Activated CD4-positive, alpha-beta T cell treated with anti-CD3 and anti-CD28 coated beads, Interleukin-2, amount 10 ng/mL, durations not matched to agents 7 days and 5 days (primary cell): ENCODE data around the gene RACK1. TPM values are rescaled to one million over a fixed set of nuclear protein-coding genes. Genes with fewer than 3 reads are reported as not detected.

Experiments used
- CTCF ChIA-PET: fragments of 350-600 bp; sonication (Branson Sonifier 250); formaldehyde crosslinking; loops from one replicate; lab custom pipeline; 2021; ENCODE audit warnings: antibody characterized with exemption; lab: Charles Lee
- POLR2A ChIA-PET: fragments of 350-600 bp; sonication (Branson Sonifier 250); formaldehyde crosslinking; loops from one replicate; lab custom pipeline; 2021; ENCODE audit warnings: antibody characterized with exemption; lab: Charles Lee
- DNase-seq: peaks from one replicate; pipeline ENCODE4 v3.0.0-alpha.2; 2020
- H3K27ac Mint-ChIP-seq: one replicate; pipeline ENCODE4 v1.8.0; 2021; ENCODE audit warnings: mild to moderate bottlenecking, moderate library complexity, mixed read lengths
- H3K27me3 Mint-ChIP-seq: one replicate; pipeline ENCODE4 v1.8.0; 2021; ENCODE audit warnings: mixed read lengths
- H3K36me3 Mint-ChIP-seq: one replicate; pipeline ENCODE4 v1.8.0; 2021; ENCODE audit warnings: low read depth, mixed read lengths
- H3K4me1 Mint-ChIP-seq: one replicate; pipeline ENCODE4 v1.8.0; 2021; ENCODE audit warnings: mixed read lengths
- H3K4me3 Mint-ChIP-seq: one replicate; pipeline ENCODE4 v1.8.0; 2021; ENCODE audit warnings: mild to moderate bottlenecking, moderate library complexity, mixed read lengths
- H3K9me3 Mint-ChIP-seq: one replicate; pipeline ENCODE4 v1.8.0; 2021; ENCODE audit warnings: mixed read lengths
- total RNA-seq, 2 experiments: library from RNA; stranded (reverse); gene quantifications; one replicate each; pipeline ENCODE4 v1.2.3, GENCODE V29; 2021

Gene RACK1
- total RNA-seq, 2 experiments from 2014 or later = 1,823 to 2,207 TPM

- no peaks in the 10 kb centered on the region for H3K36me3 Mint-ChIP-seq
- H3K27me3 Mint-ChIP-seq = peaks cover 48% of the 10 kb centered on the region
- H3K4me3 Mint-ChIP-seq = peak within 1 kb of the TSS; percentile 75
- H3K9me3 Mint-ChIP-seq = no peaks in the 10 kb centered on the region
- H3K4me1 Mint-ChIP-seq = peaks cover 34% of the 10 kb centered on the region
- ChIA-PET CTCF (interaction anchor here (1.0 to 8.7 kb wide), 6 partner anchors 10 to 34 kb away, joined by 3 to 90 read pairs (median 10); no protein-coding TSS in a partner anchor), POLR2A (no interaction called here)
- peak within 1 kb of the TSS; percentile 79 for H3K27ac Mint-ChIP-seq
- no peak for DNase-seq
These were observed 38.6 kb downstream of the RACK1 start, which contains the start of gene TRIM7 for GRCh38 chr5:181204826-181205760. Gene TRIM7, minus strand, starts transcription at chr5:181205196. Its CDS starts 86 bp downstream, at chr5:181205110.

GRCh38 chr5:181204113-181204825 is 39.4 kb downstream of the RACK1 start:
- ChIA-PET POLR2A (no interaction called here), CTCF (interaction anchor here (1.3 to 8.7 kb wide), 5 partner anchors 14 to 401 kb away, joined by 3 to 90 read pairs (median 16); no protein-coding TSS in a partner anchor)
- Mint-ChIP-seq H3K36me3 (no peaks in the 10 kb centered on the region), H3K4me1 (peaks cover 34% of the 10 kb centered on the region), H3K4me3 (peak overlapping the region; percentile 75), H3K9me3 (no peaks in the 10 kb centered on the region), H3K27ac (peak overlapping the region; percentile 70), H3K27me3 (peaks cover 50% of the 10 kb centered on the region)
- DNase-seq = no peak

GRCh38 chr5:181203777-181204112 is 40.0 kb downstream of the RACK1 start:
- ChIA-PET POLR2A (no interaction called here), CTCF (interaction anchor here (1.3 to 8.7 kb wide), 4 partner anchors 13 to 400 kb away, joined by 3 to 90 read pairs (median 16); no protein-coding TSS in a partner anchor)
- H3K36me3 Mint-ChIP-seq = no peaks in the 10 kb centered on the region
- peak overlapping the region; percentile 75 for H3K4me3 Mint-ChIP-seq
- DNase-seq = no peak
- peaks cover 34% of the 10 kb centered on the region for H3K4me1 Mint-ChIP-seq
- H3K27ac Mint-ChIP-seq = peak overlapping the region; percentile 70
- H3K27me3 Mint-ChIP-seq = peaks cover 53% of the 10 kb centered on the region
- no peaks in the 10 kb centered on the region for H3K9me3 Mint-ChIP-seq

GRCh38 chr5:181203093-181203711 is 40.5 kb downstream of the RACK1 start:
- DNase-seq = no peak
- POLR2A ChIA-PET = no interaction called here
- CTCF ChIA-PET = interaction anchor here (1.3 to 8.7 kb wide), 4 partner anchors 13 to 400 kb away, joined by 3 to 90 read pairs (median 16); no protein-coding TSS in a partner anchor

GRCh38 chr5:181200816-181201215 is 42.9 kb downstream of the RACK1 start:
- Mint-ChIP-seq H3K36me3 (no peaks in the 10 kb centered on the region), H3K27me3 (peaks cover 47% of the 10 kb centered on the region), H3K27ac (no peak overlapping the region), H3K9me3 (no peaks in the 10 kb centered on the region), H3K4me3 (no peak overlapping the region), H3K4me1 (peaks cover 12% of the 10 kb centered on the region)
- ChIA-PET CTCF (interaction anchor here (0.7 to 8.7 kb wide), 2 partner anchors 9 to 10 kb away, joined by 3 to 90 read pairs; no protein-coding TSS in a partner anchor), POLR2A (no interaction called here)
- no peak for DNase-seq

More at GRCh38 chr5:181203093-181203711, 40.5 kb downstream of the RACK1 start:
- Mint-ChIP-seq H3K27ac (no peak overlapping the region), H3K4me3 (no peak overlapping the region), H3K4me1 (peaks cover 31% of the 10 kb centered on the region), H3K36me3 (no peaks in the 10 kb centered on the region), H3K9me3 (no peaks in the 10 kb centered on the region), H3K27me3 (peaks cover 53% of the 10 kb centered on the region)

GRCh38 chr5:181199881-181200638 is 43.6 kb downstream of the RACK1 start:
- ChIA-PET CTCF (interaction anchor here (0.7 to 4.1 kb wide), 3 partner anchors 8 to 15 kb away, joined by 3 to 13 read pairs (median 10); no protein-coding TSS in a partner anchor), POLR2A (no interaction called here)
- Mint-ChIP-seq H3K36me3 (no peaks in the 10 kb centered on the region), H3K9me3 (no peaks in the 10 kb centered on the region), H3K4me1 (peaks cover 7% of the 10 kb centered on the region), H3K27ac (no peak overlapping the region), H3K27me3 (peaks cover 42% of the 10 kb centered on the region), H3K4me3 (no peak overlapping the region)
- DNase-seq = no peak

- DNase-seq = no peak
- Mint-ChIP-seq H3K27ac (no peak overlapping the region), H3K36me3 (no peaks in the 10 kb centered on the region), H3K9me3 (no peaks in the 10 kb centered on the region), H3K4me3 (no peak overlapping the region), H3K27me3 (peaks cover 40% of the 10 kb centered on the region), H3K4me1 (peaks cover 4% of the 10 kb centered on the region)
- ChIA-PET POLR2A (no interaction called here), CTCF (interaction anchor here (1.5 to 4.1 kb wide), 2 partner anchors 11 to 14 kb away, joined by 10 to 13 read pairs; no protein-coding TSS in a partner anchor)
These were observed 44.7 kb downstream of the RACK1 start for GRCh38 chr5:181198905-181199519.

- Mint-ChIP-seq H3K36me3 (no peaks in the 10 kb centered on the region), H3K4me3 (no peak overlapping the region), H3K27me3 (peaks cover 31% of the 10 kb centered on the region), H3K4me1 (peaks cover 2% of the 10 kb centered on the region), H3K27ac (no peak overlapping the region), H3K9me3 (no peaks in the 10 kb centered on the region)
- ChIA-PET CTCF (interaction anchor here (1.1 to 4.1 kb wide), 5 partner anchors 9 to 28 kb away, joined by 3 to 13 read pairs (median 5); no protein-coding TSS in a partner anchor), POLR2A (no interaction called here)
- no peak for DNase-seq
These were observed 45.5 kb downstream of the RACK1 start for GRCh38 chr5:181198106-181198685.

- H3K27me3 Mint-ChIP-seq = peaks cover 25% of the 10 kb centered on the region
- H3K4me3 Mint-ChIP-seq = no peak overlapping the region
- no peak overlapping the region for H3K27ac Mint-ChIP-seq
- POLR2A ChIA-PET = no interaction called here
- H3K36me3 Mint-ChIP-seq = no peaks in the 10 kb centered on the region
- CTCF ChIA-PET = interaction anchor here (0.9 to 4.1 kb wide), 6 partner anchors 9 to 27 kb away, joined by 3 to 13 read pairs (median 5); no protein-coding TSS in a partner anchor
- H3K4me1 Mint-ChIP-seq = peaks cover 6% of the 10 kb centered on the region
- no peak for DNase-seq
- no peaks in the 10 kb centered on the region for H3K9me3 Mint-ChIP-seq
These were observed 46.3 kb downstream of the RACK1 start for GRCh38 chr5:181197326-181197951.

- CTCF ChIA-PET = interaction anchor here (0.6 to 0.9 kb wide), 3 partner anchors 10 to 385 kb away, joined by 3 read pairs; partner anchors contain the start of gene TRIM7
- H3K4me3 Mint-ChIP-seq = no peak overlapping the region
- H3K27ac Mint-ChIP-seq = no peak overlapping the region
- peaks cover 3% of the 10 kb centered on the region for H3K36me3 Mint-ChIP-seq
- H3K4me1 Mint-ChIP-seq = peaks cover 18% of the 10 kb centered on the region
- no peak for DNase-seq
- POLR2A ChIA-PET = no interaction called here
- H3K9me3 Mint-ChIP-seq = no peaks in the 10 kb centered on the region
- H3K27me3 Mint-ChIP-seq = peaks cover 12% of the 10 kb centered on the region
These were observed 48.4 kb downstream of the RACK1 start for GRCh38 chr5:181195249-181195761.
